NB4 (cell line): ENCODE results near the gene MEGF9.

Source experiments
- DNase-seq: peaks from one replicate; pipeline ENCODE4 v3.0.0; 2010; ENCODE audit warnings: low read depth
- H3K4me3 ChIP-seq: one replicate; pipeline ENCODE4 v1.5.1; 2011; ENCODE audit warnings: mild to moderate bottlenecking, low read depth, low read length, moderate library complexity
- CTCF ChIP-seq: IDR thresholded peaks from one replicate; pipeline ENCODE4 v1.5.1; 2012; ENCODE audit warnings: low read depth, low read length
- MAX ChIP-seq: IDR thresholded peaks from 2 replicates; pipeline ENCODE4 v1.6.1; 2011; ENCODE audit warnings: low read depth, low read length
- MYC ChIP-seq: IDR thresholded peaks from 2 replicates; pipeline ENCODE4 v1.6.1; 2011; ENCODE audit warnings: low read depth, low read length
- POLR2A ChIP-seq: IDR thresholded peaks from 2 replicates; pipeline ENCODE4 v1.6.1; 2011; ENCODE audit warnings: mild to moderate bottlenecking; ENCODE audit not compliant: insufficient read length; ENCODE audit errors: extremely low read depth

MEGF9 gene

GRCh38 chr9:120593250-120593954 lies 120.9 kb downstream of the MEGF9 start:
- no peak for DNase-seq
- TF ChIP-seq MAX, result no peak
- no peak for TF ChIP-seq CTCF
- no peak for TF ChIP-seq POLR2A
- TF ChIP-seq MYC, result no peak
- no peak overlapping the region for H3K4me3 ChIP-seq

GRCh38 chr9:120592210-120592609 lies 122.1 kb downstream of the MEGF9 start:
- TF ChIP-seq CTCF (no peak), MAX (no peak), POLR2A (no peak), MYC (no peak)
- no peak for DNase-seq
- no peak overlapping the region for H3K4me3 ChIP-seq

- TF ChIP-seq CTCF, result no peak
- TF ChIP-seq MYC, result no peak
- no peak for TF ChIP-seq MAX
- TF ChIP-seq POLR2A, result no peak
- no peak overlapping the region for H3K4me3 ChIP-seq
- no peak for DNase-seq
These were observed 126.9 kb downstream of the MEGF9 start for GRCh38 chr9:120587328-120587727.

GRCh38 chr9:120583958-120584369 lies 130.3 kb downstream of the MEGF9 start:
- no peak overlapping the region for H3K4me3 ChIP-seq
- DNase-seq, result peak; percentile 87
- TF ChIP-seq MAX (no peak), POLR2A (no peak), CTCF (no peak), MYC (no peak; the same call in 1 of the 2 replicates)

- H3K4me3 ChIP-seq, result peak within 1 kb of the TSS; percentile 94
- DNase-seq, result peak; percentile 98
- TF ChIP-seq POLR2A (peak; percentile 46), CTCF (no peak), MAX (peak; percentile 53; the same call in 1 of the 2 replicates), MYC (no peak; the same call in 1 of the 2 replicates)
These were observed 134.0 kb downstream of the MEGF9 start, which contains the start of gene CDK5RAP2 for GRCh38 chr9:120580051-120580896. Gene CDK5RAP2, minus strand, starts transcription at chr9:120580167. Its CDS starts 189 bp downstream, at chr9:120579978.
